ENCODE results near the gene IFNA21.
"Not testable (repeated sequence)": the region's sequence is repeated elsewhere in the genome, so short reads cannot be mapped to it uniquely, and the experiment has no call there.

IFNA21 gene

DNA sequence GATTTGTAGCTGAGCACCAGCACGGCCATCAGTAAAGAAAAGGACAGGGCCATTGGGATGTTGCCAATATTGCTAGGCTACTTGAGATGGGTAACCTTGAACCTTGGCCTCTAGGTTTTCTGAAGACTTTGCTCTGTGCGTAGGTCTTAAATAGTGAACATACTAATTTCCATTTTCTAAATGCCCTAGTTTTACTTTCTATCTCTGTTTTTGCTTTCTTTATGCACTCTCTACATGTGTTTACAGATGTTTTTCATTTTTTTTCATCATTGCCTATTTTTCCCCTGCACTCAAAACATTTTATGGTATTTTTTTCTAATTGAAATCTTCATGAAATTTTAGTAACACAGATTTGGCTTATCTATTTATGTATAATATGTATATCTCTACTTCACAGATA is at the start of gene IFNA21:
IFNA21 (minus strand) TSS at position 101 of the 400 bp plus-strand sequence; CDS start at position 53, 48 bp downstream.
- not testable (repeated sequence) for DNase-seq (ENCODE audit: low read depth)

DNA sequence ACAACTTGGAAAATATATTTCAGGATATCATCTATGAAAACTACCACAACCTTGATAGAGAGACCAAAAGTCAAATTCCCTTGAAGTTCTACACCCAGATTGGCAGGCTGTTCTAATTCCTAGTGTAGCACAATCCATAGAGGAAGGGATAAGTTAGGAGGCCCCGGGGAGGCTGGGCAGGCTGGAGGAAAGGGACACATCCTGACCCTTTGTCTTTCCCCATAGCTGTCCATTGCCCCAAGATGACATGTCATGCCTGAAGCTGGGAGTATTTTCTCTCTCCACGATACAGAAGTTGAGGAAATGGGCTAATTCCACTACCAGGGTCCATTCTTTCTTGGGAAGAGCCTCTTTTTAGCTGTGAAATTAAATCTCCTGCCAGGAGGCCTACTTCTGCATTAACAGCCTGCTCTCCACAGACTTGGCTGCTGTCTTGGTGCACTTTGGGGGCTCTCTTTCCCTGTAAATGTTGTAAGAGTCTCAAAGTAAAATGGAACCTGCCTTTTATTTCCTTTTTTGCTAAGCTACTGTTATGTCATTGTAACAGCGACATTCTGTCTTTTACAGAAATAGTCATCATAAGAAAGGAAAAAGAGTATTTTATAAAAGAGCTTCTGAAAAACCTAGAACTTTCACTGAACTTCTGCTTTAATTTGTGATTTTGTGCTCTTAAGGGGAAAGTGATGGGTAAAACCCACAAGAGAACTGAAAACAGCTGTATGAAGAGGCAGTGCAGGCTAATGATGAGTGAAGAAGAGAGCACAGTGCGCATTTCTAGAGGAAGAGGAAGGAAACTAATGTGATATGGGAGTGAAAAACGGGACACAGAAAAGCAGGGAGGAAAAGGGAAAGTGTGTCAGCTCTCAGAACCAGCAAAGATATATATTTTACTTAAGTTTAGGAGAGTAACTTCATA is 47.2 kb upstream of the IFNA21 start:
- not testable (repeated sequence) for DNase-seq (ENCODE audit: low read depth)

DNA sequence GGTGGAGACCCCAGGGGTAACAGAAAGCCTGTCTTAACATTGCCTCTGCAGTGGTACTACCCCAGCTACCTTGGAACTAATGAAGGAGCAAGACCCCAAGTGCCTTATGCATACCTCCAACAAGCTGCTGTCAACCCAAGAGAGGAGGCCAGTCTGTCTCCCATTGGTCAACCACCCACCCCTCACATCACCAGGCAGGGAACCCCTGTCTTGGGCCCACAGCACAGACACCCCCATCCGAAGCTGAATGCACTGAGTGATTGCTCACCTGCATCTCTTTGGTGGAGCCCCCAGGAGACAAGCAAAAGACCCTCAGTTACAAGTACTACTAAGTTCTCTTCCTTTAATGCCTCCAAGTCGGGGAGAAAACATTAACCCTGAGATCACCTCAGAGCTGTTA is 45.7 kb upstream of the IFNA21 start:
- DNase-seq (ENCODE audit: low read depth): not testable (repeated sequence)

DNA sequence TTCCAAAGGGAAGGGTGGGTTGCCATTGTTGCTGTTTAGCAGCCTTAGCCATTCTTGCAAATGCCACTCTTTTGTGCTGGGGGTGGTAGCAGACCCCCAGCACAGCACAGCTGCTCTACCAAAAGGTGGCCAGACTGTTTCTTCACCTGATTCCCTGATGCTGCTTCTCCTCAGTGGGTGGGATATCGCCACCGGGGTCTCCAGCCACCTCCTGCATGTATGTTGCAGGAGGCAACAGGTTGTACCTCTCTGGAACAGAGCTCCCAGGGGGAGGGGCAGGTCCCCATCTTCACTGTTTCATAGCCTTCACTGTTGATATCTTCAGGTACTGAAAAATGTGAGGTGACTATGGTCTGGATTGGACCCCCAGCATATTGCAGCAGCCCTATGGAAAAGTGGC is 44.3 kb upstream of the IFNA21 start:
- DNase-seq (ENCODE audit: low read depth): not testable (repeated sequence)

- DNase-seq (ENCODE audit: low read depth): no peak
Measured at GRCh38 chr9:21210311-21210710, 43.9 kb upstream of the IFNA21 start.

GRCh38 chr9:21207043-21207442 is 40.6 kb upstream of the IFNA21 start, which contains the start of gene IFNA10:
IFNA10 (minus strand) TSS chr9:21207143; CDS start chr9:21207097, 46 bp downstream.
- DNase-seq (ENCODE audit: low read depth): not testable (repeated sequence)

- DNase-seq (ENCODE audit: low read depth): no peak
Measured at GRCh38 chr9:21205204-21205603, 38.7 kb upstream of the IFNA21 start.

DNA sequence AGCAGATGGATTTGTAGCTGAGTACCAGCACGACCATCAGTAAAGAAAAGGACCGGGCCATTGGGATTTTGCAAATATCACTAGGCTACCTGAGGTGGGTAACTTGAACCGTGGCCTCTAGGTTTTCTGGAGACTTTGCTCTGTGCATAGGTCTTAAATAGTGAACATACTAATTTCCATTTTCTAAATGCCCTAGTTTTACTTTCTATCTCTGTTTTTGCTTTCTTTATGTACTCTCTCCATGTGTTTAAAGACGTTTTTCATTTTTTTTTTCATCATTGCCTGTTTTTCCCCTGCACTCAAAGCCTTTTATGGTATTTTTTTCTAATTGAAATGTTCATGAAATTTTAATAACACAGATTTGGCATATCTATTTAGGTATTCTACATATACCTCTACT is 35.6 kb upstream of the IFNA21 start, which contains the start of gene IFNA7:
IFNA7 (minus strand) TSS at position 101 of the 400 bp plus-strand sequence; CDS start at position 61, 40 bp downstream.
- not testable (repeated sequence) for DNase-seq (ENCODE audit: low read depth)

- not testable (repeated sequence) for DNase-seq (ENCODE audit: low read depth)
Measured at GRCh38 chr9:21194867-21195776, 28.7 kb upstream of the IFNA21 start.

- DNase-seq (ENCODE audit: low read depth): not testable (repeated sequence)
Measured at GRCh38 chr9:21187487-21187886, 21.0 kb upstream of the IFNA21 start, which contains the start of gene IFNA4. IFNA4 (minus strand) TSS chr9:21187587; CDS start chr9:21187531, 56 bp downstream.

GRCh38 chr9:21182810-21183736 is 16.6 kb upstream of the IFNA21 start:
- not testable (repeated sequence) for DNase-seq (ENCODE audit: low read depth)

- no peak for DNase-seq (ENCODE audit: low read depth)
Measured at GRCh38 chr9:21174671-21175070, 8.2 kb upstream of the IFNA21 start.

DNA sequence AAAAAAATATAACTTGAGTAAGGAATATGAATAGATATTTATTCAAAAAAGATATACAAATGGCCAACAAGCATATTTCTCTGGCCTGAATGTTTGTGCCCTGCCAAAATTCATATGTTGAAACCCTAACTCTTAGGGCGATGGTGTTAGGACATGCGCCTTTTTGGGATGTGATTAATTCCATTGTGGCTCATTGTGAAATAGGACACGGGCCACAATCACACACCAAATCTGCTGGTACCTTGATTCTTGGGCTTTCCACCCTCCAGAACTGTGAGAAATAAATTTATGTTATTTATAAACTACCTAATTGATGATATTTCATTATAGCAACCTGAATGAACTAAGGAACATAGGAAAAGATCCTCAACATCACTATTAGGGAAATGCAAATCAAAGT is 5.7 kb upstream of the IFNA21 start:
- DNase-seq (ENCODE audit: low read depth): no peak

DNA sequence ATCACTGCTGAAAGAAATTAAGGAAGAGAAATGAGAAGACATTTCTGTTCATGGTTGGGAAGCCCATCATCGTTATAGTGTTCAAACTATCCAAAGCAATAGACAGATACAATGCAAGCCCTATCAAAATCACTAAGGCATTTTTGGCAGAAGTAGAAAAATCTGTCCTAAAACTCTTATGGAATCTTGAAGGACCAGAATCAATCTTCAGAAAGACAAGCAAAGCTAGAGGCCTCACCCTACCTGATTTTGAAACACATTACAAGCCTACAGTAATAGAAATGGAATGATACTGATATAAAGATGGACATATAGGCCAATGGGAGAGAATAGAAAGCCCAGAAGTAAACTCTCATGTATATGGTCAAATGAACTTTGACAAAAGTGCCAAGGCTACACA is 4.9 kb upstream of the IFNA21 start:
- no peak for DNase-seq (ENCODE audit: low read depth)

GRCh38 chr9:21165516-21165915 is 944 bp downstream of the IFNA21 start:
- DNase-seq (ENCODE audit: low read depth): no peak

DNA sequence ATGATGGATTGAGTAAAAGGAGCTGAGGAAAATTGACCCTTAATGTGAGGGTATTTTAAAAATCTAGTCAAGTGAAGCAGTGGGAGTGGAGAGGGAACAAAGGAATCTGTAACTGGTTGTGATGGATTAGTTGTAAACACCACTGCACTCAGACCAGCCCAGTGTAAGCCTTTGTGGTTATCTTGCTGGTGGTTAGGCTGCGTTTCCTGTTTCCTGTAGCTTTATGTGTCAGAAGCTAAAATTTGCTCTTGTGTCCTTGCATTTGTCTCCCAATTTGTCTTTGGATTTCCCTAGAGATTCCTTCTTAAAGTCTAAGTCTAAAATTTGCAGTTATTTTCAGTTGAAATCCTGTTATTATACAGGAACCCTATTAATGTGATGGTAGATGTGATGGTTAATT is 6.3 kb downstream of the IFNA21 start:
- no peak for DNase-seq (ENCODE audit: low read depth)

DNA sequence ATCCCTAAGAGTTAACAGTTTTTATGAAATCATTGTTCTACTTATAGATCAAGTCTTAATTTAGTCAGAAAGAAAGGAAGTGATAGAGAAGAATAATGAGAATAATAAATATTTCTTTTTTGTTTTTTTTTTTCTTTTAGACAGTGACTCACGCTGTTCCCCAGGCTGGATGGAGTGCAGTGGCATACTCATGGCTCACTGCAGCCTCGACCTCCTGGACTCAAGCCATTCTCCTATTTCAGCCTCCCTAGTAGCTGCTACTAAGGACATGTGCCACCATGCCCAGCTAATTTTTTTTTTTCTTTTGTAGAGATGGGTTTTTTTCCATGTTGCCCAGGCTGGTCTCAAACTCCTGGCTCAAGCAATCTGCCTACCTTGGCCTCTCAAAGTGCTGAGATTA is 11.0 kb downstream of the IFNA21 start:
- no peak for DNase-seq (ENCODE audit: low read depth)

DNA sequence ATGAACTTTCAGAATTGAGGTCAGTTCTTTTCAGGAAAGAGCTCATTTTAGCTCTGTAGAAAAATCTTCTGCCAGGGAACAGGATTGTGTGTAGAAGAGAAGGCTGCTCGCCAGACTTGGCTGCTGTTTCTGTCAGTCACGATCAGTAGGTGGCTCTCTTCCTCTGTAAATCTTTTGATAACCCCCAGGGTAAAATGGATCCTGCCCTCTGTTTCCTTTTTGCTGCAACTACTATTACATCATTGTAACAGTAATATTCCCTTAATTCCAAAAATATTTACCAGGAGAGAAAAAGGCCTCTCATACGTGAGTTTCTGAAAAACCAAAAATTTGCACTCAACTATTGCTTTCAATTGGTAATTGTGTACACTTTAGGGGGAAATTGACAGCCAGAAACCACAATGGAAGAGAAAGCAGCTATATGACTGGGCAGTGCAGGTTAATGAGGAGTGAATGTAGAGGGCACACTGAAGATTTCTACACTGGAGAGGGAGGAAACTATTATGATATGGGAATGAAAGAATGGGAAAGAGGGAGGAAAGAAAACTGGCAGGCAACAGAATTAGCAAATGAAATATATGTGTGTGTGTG is 12.3 kb downstream of the IFNA21 start:
- no peak for DNase-seq (ENCODE audit: low read depth)

DNA sequence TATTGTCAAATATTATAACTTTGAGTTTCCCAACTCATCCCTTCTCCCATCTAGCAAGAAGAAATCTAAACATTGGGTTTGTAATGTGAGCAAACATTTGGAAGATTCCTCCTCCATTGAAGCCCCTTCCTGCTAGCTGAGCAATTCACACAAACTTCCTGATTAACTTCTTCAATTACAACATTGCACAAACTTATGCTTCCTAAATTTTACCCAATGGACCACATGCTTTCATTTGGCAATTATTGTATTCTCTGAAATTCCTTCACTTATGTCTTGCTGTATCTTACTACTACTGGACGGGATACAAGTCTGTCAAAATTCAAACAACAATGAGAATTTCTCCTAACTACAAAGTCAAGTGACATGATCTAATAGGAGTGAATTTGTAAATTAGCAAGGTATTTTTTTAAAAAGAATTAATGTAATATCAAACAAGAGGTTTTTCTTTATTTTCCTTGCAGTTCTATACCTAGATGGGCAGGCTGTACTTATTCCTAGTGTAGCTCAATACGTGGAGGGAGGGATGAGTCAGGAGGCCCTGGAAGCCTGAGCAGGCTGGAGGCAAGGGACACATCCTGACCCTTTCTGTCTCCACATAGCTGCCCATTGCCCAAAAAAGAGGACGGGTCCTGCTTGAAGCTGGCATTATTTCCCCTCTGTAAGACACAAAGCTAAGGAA is 13.0 kb downstream of the IFNA21 start:
- no peak for DNase-seq (ENCODE audit: low read depth)

DNA sequence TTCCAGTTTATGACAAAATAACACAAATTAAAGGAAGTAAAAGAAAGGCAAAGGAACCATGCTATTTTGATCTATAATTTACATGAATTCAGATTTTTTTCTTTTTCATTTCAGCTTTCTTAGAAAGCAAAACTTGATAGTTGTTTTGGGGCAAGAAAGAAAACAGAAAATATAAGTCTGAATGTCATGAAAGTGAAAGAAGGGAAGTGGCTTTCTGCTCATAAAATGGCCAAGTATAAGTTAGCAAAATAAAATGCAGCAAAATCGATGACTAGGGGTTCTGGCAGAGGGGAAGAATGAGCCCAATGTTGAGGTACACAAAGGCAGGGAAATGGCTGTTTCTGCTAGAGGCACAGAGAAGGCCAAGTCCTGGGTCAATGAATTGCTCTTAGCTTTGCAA is 21.9 kb downstream of the IFNA21 start:
- no peak for DNase-seq (ENCODE audit: low read depth)
